Mammary epithelial cell (primary cell): ENCODE measurements around the gene ARPP21.

ENCODE experiments used
- EZH2 ChIP-seq: IDR thresholded peaks from 2 replicates; pipeline ENCODE4 v1.6.1; 2012; ENCODE audit warnings: low read length, inconsistent platforms, borderline replicate concordance
- TF ChIP-seq, protein P1 (sequence below), 2 donors: IDR thresholded peaks in 1 of 2; conservative IDR thresholded peaks in 1 of 2; 2 replicates each; pipeline ENCODE4 v1.5.1; 2011 to 2012; ENCODE audit warnings: inconsistent platforms in 2 of 2, low read length in 2 of 2, mild to moderate bottlenecking in 2 of 2, control low read depth in 1 of 2, low read depth in 1 of 2; ENCODE audit not compliant: insufficient read depth in 1 of 2; ENCODE audit errors: extremely low read depth in 1 of 2

DNA sequence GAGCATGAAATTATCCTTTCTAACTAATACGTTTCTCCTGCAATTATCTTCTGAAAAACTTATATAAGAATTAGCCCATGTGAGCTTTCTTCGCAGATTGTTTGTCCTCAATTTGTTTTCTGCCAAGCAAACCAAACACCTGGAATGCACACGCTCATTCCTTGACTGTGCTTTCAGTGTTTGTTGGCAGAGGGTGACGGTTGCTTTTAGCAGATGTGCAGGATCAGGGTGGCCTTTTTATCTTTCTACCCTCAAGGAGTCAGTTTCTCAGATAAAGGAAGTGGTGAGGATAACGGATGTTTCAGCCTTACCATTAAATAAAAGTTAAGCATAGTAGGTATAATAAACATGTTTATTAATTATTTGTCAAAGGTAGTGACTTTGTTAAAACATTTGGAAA, 15.2 kb downstream of the ARPP21 start:
- TF ChIP-seq, protein P1, sequence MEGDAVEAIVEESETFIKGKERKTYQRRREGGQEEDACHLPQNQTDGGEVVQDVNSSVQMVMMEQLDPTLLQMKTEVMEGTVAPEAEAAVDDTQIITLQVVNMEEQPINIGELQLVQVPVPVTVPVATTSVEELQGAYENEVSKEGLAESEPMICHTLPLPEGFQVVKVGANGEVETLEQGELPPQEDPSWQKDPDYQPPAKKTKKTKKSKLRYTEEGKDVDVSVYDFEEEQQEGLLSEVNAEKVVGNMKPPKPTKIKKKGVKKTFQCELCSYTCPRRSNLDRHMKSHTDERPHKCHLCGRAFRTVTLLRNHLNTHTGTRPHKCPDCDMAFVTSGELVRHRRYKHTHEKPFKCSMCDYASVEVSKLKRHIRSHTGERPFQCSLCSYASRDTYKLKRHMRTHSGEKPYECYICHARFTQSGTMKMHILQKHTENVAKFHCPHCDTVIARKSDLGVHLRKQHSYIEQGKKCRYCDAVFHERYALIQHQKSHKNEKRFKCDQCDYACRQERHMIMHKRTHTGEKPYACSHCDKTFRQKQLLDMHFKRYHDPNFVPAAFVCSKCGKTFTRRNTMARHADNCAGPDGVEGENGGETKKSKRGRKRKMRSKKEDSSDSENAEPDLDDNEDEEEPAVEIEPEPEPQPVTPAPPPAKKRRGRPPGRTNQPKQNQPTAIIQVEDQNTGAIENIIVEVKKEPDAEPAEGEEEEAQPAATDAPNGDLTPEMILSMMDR (conservative IDR thresholded peaks at IDR 0.05 in 1 of 2, IDR thresholded peaks at IDR 0.05 in 1 of 2; ENCODE audit: extremely low read depth in 1 of 2, insufficient read depth in 1 of 2, low read depth in 1 of 2, low read length in 2 of 2), result no peak
- no peak for TF ChIP-seq EZH2
